GM21786 (cell line): ENCODE data around the gene SUN1.
"Not testable (repeated sequence)": the region's sequence is repeated elsewhere in the genome, so short reads cannot be mapped to it uniquely, and the experiment has no call there.

ENCODE experiments used
- ATAC-seq: cut with Tn5 transposase; IDR thresholded peaks from one replicate; pipeline ENCODE4 v1.9.1; 2021; ENCODE audit not compliant: unreplicated experiment

Gene SUN1

DNA sequence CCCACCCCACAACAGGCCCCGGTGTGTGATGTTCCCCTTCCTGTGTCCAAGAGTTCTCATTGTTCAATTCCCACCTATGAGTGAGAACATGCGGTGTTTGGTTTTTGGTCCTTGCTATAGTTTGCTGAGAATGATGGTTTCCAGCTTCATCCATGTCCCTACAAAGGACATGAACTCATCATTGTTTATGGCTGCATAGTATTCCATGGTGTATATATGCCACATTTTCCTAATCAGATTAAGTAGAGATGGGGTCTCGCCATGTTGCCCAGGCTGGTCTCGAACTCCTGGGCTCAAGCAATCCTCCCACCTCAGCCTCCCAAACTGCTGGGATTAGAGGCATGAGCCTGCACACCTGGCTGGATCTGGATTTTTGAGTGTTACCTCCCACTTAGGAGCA is 28.5 kb upstream of the SUN1 start:
- ATAC-seq = not testable (repeated sequence)

DNA sequence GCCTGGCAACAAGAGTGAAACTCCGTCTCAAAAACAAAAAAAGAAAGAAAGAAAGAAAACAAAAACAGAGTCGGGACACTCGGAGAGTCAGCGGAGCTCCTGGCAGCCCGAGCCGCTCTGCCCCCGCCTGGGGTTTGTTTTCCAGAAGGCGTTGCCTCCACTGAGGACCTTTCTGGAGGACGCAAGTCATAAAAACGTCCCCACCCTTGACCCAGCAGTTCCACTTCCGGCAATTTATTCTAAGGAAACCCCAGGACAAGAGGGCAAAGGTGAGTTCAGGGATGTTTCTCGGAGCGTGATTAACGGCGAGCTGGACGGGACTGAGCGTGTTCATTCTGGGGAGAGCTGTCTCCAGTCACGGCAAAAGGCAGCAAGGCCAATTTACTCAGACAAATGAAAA is 27.0 kb upstream of the SUN1 start:
- ATAC-seq = no peak

DNA sequence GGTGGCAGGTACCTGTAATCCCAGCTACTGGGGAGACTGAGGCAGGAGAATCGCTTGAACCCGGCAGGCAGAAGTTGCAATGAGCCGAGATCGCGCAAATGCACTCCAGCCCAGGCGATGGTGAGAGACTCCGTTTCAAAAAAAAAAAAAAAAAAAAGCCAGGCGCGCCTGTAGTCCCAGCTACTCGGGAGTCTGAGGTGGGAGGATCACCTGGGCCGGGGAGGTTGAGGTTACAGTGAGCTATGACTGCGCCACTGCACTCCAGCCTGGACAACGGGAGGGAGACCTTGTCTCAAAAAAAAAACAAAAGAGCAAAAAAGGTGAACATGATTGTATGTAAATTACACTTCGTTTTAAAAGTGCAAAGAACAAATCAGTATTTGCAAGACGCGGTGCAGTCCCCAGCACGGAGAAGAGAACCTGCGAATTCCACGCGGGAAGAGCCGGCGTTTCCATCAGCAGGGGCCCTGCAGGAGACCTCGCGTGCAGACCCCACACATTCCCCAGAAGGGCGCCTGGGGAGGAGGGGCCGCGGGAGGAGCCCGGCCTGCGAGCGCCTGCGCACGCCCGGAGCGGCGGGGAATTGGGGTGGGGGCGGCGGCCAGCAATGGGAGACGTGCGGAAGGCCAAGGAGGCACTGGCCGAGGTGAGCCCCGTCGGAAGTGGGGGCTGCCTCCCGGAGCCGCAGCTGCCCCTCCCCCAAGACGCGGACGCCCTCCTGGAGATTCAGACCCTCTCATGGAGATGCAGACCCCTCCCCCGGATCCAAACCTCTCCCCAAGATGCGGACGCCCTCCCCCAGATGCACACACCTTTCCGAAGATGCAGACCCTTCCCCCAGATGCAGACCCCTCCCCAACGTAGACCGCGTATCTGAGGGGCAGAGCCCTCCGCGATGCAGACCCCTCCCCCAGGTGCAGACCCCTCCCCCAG is 16.7 kb upstream of the SUN1 start:
- no peak for ATAC-seq

DNA sequence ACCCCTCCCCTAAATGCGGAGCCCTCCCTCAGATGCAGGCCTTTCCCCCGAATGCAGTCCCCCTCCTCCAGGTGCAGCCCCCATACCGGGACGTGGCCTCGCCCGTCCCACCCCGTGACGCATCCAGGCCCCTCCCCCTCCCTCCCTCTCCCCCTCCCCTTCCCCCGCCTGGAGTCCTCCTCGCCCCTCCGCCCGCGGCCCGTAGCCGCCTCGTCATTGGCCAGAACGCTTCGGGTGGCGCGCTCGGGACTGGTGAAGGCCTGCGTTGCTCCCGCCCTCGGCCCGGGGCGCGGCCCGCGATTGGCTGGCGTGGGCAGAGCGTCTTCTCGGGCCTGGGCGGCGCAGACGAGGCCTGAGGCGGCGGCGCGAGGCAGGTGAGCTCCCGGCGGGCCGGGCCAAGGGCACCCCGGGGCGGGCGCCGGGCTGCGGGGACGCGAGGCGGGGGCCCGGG is 16.0 kb upstream of the SUN1 start:
- peak; percentile 79 for ATAC-seq

DNA sequence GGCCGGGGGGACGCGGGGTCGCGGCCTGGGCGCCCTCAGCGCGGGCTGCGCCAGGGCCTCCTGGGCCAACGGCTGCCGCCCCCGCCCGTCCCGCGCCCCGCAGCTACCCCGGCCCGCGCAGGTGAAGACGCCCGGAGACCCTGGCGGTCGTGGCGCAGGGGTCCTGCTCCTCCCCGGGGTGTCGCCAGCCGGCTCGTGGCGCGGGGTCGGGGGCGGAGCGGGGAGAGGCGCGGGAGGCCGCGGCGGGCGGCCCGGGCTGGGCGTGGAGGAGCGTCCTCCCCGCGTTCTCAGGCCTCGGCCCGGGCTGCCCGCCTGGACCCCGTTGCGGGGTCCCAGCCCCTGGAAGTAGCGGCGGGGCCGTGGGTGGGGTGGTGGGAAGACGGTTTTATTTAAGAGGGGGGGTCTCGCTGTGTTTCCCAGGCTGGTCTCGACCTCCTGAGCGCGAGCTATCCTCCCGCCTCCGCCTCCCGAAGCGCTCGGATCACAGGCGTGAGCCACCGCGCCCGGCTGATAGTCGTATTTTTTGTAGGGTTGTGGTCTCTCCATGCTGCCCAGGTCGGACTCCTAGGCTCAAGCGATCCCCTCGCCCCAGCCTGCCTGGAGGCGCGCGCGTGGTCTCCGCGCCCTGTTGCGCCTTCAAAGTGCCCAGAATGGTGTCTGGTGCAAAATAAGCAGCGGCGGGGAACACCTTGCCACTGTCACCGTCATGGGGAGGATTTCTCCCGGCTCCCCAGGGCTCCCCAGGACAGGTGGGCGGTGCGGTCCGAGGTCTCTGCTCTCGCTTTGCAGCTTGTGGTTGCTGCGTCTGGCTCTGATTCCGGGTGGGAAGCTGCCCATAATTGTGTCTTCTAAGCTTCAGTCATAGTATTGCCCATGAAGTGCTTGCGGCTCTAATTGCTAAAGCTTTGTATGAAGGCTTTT is 15.3 kb upstream of the SUN1 start:
- peak; percentile 1 for ATAC-seq

DNA sequence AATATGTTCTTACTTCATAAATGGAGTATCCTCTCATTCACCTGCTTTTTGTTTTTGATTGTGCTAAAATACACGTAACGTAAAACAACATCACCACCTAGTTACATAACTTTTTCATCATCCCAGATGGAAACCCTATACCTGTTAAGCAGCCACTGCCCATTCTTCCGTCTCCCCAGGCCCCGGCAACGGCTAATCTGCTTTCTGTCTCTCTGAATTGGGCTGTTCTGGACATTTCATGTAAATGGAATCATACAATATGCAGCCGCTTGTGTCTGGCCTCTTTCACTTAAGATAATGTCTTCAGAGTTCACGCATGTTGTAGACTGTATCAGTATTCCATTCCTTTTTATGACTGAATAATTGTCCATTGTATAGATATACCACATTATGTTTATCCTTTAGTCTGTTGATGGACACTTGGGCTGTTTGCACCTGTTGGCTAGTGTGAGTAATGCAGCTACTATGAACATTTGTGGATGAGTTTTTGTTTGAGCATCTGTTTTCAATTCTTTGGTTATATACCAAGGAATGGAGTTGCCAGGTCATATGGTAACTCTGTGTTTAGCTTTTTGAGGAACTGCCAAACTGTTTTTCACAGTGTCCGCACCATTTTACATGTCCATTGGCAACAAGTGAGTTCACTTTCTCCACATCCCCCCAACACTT is 14.1 kb upstream of the SUN1 start:
- no peak for ATAC-seq

DNA sequence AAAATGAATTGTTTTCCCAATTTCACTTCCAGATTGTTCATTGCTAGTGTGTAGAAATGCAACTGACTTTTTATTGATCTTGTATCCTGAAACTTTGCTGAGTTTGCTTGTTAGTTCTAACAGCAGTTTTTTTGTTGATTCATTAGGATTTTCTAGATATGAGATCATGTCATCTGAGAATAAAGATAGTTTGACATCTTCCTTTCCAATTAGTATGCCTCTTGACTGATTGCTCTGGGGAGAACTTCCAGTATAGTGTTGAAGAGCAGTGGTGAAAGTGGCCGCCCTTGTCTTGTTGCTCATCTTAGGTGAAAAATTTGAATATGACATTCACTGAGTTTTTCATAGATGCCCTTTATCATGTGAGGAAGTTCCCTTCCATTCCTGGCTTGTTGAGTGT is 11.9 kb upstream of the SUN1 start:
- ATAC-seq = no peak

DNA sequence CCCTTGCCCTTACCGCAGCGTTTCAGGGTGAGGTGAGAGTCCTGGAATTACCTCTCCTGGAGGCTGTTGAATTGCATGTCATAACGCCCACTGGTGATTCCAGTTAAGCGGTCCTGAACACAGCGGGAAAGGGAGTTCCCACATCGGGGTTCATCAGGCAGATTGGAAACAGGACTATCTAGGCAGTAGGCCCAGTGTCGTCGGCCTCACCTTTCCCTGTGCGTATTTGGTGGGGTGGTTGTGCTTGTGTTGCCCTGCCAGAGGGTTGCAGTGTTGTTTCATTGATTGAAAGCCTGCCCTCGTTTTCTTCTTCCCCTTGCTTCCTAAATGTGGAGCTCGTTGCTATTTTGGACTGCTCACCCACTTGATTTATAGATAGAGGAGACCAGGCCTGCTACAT is 10.6 kb upstream of the SUN1 start:
- ATAC-seq = no peak

DNA sequence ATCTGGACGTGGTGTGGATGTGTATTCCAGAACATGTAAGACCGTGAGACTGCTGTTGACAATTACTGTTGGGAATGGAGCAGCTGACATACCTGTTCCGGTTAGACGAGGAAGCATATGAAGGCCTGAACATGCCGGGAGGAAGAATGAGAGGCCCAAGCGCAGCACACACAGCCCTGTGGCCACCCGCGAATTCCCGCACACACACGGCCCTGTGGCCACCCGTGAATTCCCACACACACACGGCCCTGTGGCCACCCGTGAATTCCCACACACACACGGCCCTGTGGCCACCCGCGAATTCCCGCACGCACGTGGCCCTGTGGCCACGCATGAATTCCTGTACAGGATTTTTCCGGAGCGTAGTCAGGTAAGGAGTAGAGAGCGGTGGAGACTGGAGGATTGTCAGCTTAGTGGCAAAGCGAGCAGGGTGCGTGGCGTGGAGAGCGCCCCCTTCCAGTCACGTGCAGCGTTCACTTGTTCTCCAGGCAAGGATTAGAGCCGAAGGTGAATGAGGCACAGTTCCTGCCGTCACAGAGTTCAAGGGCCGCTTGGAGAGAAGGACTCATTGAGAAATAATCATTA is 9.5 kb upstream of the SUN1 start:
- no peak for ATAC-seq

DNA sequence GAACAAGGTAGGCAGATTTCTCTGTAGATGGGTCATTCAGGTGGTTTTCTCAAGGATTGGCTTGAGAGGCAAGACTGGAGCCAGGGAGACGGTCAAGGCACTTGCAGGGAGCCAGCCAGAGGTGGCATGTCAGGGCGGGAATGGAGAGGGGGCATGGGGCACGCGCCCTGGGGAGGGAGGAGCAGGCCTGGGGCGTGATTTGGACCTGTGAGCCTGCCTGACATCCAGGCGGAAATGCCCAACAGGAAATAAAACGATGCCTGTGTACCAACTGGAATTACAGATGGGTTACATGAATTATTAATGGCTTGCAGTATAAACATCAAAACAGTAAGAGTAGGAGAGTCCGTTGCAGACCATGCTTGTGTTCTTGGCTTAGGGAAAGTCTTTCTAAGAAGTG is 8.6 kb upstream of the SUN1 start:
- no peak for ATAC-seq

DNA sequence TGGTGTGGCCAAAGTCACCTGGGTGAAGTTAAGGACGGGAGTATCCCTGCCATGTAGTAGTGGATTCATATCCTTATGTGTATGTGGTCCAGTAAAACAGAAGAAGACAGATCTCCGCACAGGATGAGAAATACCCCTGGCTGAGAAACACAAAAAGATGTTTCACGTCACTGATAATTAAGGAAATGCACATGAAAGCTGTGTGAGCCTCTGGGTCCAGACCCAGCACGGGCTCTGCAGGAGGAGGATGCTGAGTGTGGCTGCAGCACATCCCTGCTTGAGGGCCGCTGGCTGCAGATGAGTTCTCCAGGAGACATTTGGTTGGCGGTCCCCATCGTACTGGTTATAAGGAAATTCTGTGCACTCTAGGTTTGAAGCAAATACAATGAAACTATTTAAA is 8.2 kb upstream of the SUN1 start:
- no peak for ATAC-seq

DNA sequence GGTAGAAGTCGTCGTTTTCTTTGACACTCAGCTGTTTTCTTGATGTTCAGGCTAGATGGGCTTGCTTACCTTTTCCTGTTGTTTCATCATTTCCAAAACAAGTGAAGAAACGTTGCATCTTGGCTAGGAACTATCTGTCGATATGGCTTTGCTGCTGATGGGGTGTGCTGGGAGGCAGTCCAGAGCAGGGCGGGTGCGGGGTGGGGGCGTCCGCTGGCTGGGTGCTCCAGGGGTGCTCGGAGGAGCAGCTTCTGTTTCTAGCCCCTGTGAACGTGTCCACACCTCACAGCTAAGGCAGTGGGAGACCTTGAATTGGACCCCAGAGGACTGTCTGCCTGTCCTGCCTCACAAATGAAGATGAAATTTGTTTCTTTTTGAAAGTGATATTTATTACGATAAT is 7.6 kb upstream of the SUN1 start:
- no peak for ATAC-seq

DNA sequence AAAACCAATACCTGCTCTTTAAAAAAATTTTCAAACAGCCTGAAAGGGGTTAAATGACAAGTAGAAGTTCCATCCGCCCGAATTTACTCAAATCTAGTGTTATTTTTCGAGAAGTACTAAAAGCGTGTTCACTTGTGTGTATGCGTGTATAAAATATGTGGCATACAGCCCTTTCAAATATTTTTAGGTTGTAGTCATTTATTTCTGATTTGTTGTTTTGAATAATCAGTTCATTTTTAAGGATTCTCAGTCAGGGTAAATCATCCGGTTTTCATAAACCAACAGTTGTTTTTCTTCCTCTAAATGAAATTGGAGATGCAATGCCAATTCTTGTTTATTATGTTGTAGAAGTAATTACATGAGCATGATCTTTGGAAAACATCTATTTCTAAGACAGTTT is 6.9 kb upstream of the SUN1 start:
- no peak for ATAC-seq

DNA sequence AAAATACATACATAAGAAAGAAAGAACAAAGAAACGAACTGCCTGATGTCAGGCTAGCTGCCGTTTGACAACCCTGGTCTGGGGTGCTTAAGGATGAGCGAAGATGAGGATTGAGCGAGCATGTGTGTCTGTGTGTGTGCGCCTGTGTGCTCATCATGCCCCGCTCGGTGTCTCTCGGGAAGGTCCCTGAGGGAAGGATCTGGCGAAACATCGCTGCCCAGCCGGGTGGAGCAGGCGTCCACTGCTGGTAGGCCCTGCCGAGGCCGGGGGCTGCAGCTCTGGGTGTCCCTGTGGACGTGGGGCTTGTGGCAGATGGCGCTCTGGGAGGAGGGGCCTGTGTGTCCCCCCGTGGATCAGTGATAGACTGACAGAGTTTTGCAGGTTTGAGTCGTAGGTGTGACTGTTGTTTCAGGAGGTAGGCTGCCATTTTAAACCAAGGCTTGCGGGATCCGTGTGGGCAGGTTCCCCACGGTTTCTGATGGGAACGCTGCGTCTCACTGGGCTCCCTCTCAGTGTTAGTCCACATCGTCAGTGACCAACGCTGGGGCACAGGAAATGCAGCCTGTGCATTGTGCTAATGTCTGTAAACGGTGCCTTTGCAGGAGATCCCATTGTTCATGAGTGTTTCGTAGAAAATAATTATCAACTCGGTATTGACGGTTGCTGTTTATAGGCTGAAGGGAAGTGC is 5.9 kb upstream of the SUN1 start:
- no peak for ATAC-seq

DNA sequence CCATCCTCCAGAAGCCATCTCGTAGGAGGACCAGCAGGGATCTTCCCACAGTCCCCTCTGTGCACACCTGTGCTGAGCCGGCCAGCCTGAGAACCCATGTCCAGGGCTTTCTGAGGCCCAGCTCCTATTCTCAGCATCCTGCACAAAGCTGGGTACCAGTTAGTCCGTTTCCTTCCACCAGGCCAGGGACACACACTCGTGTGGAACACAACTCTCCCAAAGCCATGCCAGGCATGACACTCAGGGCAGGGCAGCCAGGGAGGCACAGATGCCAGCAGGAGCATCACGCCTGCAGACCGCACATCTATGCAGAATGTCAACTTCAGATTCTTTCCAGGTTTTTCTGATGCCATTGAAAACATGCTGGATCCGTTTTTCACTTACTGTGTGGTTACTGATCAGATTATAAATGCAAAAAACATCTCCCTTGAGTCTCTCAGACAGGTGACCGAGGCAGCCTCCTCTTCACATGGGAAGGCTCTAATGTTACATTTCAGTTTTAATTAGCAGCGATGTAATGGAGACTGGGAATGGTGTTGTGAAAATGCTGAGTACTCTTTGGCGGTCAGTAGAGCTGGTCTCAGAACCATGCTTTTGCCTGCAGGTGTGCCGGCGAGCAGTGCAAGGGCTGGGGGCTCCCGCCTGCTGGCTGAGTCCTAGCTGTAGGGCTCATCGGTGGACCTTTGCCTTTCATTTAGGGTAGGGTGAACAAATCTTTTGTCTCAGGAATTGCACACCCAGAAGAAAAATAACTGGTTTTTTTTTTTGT is 3.3 kb upstream of the SUN1 start:
- no peak for ATAC-seq

DNA sequence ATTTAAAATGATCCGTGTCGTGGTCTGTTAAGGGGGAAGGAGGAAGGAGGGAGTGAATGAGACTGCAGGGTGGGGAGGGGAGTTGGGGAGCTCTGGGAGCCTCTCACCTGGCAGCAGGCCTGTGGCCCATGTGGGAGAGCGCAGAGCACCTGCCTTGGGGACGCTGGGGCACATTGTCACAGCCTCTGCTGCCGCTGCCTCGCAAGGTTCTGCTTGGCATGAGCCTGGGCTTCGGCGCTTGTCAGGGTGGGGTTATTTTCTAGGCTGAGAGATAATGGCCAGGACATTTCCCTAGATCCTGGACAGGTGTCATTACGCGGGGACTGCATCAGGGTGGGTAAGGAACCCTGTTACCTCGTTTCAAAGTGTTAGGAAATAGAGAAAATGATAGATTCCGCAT is 2.2 kb upstream of the SUN1 start:
- ATAC-seq = no peak

DNA sequence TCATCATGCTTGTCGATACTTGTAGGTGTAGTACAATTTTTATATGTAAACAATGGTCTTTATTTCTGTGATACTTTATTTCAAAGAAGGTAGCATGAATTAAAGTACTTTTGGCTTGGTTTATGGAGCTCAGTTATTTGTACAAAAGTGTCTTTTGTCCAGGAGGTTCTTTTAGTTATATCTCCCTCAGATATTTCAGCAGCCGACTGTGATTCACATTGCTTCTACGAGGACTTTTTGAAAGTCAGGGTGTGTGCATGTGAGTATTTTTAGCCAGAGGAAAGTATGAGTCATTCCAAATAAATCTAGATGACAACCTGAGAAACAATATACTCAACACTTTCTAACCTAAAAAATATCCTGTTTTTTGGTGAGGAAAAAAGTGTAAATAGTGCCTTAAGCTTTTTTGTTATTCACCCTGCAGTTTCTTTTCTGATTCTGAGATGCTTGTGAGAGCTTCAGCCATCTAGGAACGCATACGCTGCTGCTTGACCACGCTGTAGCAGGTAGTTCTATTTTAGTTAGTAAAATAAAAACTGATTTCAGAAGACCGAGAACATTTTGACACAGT is 595 bp upstream of the SUN1 start:
- peak; percentile 68 for ATAC-seq

DNA sequence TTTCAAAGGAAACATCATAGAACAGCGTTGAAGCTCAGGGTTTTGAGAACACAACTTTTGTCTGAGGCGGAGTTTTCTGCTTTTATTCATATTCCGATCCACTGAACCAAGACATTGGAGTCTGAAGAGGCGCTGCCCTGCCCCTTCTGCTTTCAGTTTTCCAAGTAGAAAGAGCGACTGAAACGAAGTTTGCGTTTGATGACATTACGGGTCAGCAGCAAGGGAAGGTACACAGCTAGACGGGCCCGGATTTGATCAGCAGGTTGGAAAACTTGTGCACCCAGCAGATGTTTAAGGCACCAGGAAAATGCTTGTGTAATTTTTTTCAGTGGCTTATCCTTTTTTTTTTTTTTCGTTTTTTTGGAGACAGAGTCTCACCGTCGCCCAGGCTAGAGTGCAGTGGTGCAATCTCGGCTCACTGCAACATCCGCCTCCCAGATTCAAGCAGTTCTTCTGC is 720 bp downstream of the SUN1 start:
- no peak for ATAC-seq

DNA sequence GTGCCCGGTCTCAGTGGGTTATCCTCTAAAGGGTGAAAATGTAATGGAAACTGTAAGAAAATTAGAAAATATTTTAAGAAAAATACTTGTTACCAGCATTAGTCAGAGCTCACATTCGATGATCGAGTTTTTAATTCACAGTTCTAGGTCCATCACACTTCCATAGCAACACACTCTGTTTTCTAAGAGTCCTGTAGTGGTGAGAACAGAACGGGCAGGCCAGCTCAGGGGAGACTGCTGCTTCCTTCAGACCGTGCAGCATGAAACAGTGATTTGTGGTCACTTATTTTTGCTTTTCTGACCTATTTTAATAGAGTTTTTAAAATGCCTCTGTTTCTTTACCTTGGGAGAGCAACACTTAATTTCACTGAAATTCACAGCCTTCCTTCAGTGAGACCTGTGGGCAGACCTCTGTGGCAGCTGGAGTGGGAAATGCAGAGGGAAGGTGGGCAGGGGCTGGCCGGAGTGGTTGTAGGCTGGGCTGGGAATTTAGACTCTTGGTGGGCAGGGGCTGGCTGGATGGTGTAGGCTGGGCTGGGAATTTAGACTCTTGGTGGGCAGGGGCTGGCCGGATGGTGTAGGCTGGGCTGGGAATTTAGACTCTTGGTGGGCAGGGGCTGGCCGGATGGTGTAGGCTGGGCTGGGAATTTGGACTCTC is 1.5 kb downstream of the SUN1 start:
- ATAC-seq = no peak
